HG03139 (cell line): ENCODE measurements around the gene TMEM128.
"Not testable (repeated sequence)": the region's sequence is repeated elsewhere in the genome, so short reads cannot be mapped to it uniquely, and the experiment has no call there.

Source experiments
- ATAC-seq: cut with Tn5 transposase; IDR thresholded peaks from one replicate; pipeline ENCODE4 v1.9.1; 2021; ENCODE audit not compliant: unreplicated experiment

The TMEM128 gene

DNA sequence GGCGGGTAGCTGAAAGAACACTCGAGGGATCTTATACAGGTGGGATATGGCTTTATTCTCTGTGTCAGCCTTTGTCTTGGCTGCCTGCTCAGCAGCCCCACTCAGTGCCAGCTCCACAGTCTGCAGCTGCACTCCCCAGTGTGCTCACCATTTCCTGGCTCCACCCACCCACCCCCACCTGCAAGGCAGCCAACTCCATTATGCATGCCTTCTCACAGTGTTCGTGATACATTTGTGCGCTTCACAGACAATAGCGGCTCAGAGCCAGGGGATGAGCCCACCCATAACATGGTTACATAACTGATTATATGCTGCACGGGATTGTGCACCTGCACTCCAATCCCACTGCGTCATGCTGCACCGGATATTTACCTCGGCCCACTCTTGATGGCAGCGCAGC lies 8.8 kb upstream of the TMEM128 start:
- ATAC-seq: no peak

DNA sequence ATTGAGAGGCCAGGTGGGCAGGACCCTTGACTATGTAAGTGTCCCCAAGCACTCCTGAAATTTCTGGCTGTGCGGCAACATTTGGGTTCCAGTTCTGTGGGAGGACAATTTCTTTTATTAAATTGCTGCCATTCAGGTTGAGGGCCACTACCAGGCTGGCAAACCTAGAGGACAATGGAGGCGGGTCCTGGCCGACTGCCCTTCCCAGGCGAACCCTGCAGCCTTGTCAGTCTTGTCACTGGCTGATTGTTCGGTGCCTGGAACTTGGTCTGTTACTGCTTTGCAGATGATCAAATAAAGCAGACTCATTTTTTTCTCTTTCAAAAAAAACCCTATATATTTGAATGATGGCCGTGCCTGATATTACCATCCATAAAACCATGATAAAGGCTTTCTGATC lies 6.6 kb upstream of the TMEM128 start:
- ATAC-seq: no peak

DNA sequence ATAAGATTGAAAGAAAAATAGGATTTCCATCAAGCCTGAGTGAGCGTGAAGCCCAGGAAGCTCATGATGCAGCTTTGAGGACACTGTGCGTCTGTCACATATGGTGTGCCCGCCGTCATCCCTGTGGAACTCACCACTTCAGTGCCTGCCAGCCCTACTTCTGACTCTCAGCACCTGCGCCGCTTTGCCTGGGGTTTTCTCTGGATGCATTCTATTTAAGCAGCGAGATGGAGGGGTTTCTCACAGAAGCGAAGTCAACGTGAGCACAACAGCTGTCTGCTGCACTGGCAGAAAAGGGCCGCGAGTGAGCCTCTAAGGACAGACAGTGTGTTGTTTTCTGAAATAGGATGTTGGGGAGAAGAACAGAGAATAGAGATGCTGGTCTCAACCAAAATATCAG lies 6.2 kb upstream of the TMEM128 start:
- no peak for ATAC-seq

DNA sequence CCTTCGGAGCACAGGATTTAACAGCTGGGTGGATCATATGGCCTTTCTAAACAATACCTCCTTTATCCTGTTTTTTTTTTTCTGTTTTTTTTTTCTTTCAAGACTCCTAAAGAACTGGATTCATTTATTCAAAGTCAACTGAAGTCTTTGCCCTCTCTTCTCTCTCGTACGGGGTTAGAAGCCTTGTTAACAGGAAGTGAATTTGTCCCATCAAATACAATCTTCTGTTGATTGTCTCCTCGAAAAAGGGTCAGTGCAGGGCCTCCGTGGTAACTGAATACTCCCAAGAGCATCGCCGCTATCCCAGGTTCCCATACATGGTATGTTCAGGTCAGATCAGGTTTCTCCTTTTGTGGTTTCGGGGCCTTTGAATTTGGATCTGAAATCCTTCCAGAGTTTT lies 1.8 kb upstream of the TMEM128 start:
- ATAC-seq: no peak

DNA sequence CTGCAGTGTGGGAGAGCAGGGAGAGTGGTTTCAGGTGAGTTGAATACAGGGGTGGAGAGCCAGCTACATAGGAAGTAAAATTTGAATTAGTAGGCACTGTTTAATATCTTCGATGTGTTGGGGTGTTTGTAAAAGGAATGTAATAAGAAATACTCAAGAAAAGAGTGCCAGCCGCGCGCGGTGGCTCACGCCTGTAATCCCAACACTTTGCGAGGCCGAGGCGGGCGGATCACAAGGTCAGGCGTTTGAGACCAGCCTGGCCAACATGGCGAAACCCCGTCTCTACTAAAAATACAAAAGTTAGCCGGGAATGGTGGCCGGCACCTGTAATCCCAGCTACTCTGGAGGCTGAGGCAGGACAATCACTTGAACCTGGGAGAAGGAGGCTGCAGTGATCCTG lies 1.3 kb upstream of the TMEM128 start:
- not testable (repeated sequence) for ATAC-seq

DNA sequence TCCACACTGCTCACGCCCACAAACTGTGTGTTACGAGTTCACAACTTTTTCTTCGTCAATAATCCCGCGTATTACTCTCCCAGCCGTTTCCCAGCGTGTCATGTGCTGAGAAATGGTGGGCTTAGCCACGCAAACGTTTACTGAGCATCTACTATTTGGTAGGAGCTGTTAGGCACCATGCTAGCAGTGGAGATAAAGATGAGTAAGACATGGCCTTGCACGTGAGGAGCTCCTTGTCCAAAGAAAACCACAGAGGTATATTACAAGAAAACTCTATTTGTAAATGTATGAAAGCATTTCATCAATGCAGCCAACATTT lies 821 bp upstream of the TMEM128 start:
- ATAC-seq: no peak

DNA sequence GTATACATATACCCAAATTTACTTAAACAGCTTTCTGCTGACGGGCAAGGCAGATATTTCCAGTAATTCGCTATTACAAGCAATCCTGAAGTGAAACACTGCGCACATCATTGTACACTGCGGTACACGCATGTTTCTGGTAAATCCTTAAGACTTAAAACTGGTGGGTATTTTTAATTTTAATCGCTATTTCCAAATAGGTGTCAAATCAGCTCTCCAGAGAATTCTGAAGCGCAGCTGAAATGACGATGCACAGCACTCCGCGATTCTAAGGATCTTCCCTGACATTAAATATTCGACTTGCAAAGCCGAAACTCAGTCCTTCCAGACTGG lies 361 bp downstream of the TMEM128 start:
- ATAC-seq: no peak

DNA sequence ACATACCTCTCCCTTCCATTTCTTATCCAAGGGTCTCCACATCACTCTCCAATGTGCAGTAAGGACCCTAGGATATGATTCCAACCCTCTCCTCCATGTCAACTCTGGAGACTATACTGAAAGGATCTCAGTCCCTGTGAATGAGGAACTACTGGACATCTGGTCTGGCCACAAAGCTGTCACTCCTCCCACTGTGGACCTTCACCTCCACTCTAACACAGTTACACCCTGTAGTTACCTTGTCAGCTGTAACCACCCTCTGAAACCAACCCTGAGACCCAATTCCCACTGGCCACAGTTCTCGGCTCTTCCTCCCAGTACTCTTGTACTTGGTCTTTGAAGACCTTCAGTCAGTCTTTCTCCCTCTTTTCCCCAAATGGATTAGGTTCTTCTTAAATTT lies 2.9 kb downstream of the TMEM128 start:
- no peak for ATAC-seq

DNA sequence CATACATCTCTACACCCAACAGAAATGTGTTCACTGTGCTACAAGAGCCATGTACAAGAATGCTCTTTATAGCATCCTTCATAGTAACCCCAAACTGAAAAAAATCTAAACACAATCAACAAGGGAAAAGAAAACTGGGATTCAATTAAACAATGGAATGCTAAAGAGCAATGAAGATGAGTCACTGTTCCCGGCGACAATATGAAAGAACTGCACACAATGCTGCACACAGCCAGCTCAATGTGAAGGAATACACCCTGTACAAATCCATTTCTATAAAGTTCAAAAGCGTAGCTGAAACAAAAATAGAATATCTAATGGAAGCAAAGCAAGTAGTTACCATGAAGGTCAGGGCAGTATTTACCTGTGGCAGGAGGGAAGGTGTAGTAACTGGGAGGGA lies 8.5 kb downstream of the TMEM128 start:
- not testable (repeated sequence) for ATAC-seq

DNA sequence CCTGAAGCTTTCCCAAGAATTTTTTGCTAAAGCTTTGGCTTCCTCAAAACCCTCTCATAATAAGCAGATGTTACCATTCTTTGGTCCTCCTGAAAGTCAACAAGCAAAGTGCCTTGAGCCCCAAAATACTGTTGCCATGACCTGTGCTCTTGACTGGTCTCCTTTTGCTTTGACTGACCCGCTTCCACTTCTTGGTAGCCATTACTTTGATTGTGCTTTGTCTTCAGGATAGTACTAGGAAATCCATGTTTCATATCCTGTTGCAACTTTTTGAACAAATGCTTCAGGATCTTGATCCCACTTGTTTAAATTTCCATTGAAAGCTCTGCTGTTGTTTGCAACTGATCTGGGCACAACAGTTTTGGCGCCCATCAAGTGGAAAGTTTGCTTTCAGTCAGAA lies 14.4 kb downstream of the TMEM128 start:
- ATAC-seq: no peak

DNA sequence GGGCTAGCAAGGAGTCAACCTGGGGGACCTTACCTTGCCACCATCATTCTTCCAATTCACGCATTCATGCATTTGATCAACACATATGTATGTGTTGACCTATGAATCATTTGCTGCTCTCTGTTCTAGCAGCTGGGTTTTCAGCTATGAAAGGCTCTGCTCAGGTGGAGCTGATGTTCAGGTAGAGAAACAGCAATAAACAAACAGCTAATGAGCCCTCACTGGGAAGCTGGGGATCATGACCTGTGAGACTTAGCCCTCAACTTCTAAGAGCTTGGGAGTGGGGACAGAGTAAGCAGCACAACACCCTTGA lies 19.7 kb downstream of the TMEM128 start:
- no peak for ATAC-seq

DNA sequence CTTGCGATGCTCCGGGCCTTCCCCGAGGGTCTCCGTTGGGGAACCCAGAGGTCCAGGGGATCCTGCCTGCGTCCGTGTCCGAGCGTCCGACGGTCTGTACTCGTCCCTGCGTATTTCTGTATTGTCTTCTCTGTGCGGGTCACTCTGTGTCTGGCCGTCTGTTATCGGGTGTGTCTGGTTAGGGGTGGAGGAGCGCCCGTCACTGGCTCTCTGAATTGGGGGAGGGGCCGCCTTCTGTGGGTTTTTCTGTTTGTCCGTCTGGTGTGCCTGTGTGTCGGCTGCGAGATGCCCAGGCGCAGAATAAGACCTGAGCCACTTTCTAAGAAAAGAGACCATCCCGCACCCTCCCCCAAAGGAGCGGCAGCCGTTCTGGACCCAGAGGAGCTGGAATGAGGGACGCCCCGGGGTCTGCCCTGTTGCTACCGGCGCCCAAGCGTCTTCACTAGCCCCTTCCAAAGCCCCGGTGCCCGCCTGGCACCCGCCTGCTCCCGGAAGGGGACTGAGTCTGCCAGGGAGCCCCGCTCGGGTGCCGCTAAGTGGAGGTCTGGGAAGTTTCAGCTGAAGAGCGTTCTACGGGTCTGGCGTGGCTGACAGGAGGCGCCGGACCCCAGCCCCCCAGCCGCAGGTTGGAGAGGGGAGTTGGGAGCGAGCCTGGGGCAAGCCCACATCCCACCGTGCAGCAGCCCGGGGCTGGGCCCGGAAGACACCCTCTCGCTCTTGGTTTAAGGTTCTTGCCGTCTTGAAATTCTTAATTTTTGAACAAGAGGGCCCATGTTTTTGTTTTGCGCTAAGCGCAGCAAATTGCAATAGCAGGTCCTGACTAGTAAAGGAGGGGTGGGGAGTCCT lies 20.3 kb downstream of the TMEM128 start:
- ATAC-seq: no peak

DNA sequence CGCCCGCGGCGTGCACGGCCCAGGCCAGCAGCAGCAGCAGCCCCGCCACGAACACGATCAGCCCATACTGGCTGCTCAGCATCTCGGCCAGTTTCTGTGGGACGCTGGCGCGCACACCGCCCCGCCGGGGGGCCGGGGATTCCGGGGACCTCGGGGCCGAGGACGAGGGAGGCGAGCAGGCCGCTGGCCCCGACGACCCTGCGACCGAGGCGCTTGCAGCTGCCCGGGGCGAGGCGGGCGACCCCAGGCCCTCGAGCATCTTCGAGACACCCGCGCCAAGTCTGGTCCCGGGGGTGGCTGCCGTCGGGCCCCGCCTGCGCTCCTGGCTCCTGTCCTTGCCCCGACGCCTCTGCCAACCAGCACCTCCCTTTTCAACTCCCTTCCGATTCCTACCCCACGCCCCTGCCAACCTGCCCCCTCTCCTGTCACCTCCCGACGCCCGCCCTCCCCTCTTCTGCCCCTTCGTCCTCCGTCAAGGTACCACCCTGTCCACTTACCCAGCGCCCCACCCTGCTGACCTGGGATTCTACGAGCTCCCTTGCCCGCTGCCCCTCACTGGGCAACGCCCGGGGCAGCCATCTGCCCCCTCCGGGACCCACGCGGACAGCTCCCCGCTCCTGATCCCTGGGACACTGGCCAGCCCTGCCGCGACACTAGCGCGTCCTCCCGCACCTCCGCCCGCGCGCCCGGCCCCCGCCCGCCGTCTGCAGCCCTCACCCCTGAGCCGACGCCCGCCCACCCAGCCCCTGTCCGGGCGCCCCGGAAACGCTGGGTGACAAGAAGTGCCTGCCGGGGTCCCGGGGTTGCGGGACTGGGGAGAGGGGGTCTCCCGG lies 21.2 kb downstream of the TMEM128 start, which contains the start of gene OTOP1:
Gene OTOP1 (minus strand): TSS at position 324 of the 833 bp plus-strand sequence. CDS start 65 bp downstream, at position 259.
- ATAC-seq: no peak

DNA sequence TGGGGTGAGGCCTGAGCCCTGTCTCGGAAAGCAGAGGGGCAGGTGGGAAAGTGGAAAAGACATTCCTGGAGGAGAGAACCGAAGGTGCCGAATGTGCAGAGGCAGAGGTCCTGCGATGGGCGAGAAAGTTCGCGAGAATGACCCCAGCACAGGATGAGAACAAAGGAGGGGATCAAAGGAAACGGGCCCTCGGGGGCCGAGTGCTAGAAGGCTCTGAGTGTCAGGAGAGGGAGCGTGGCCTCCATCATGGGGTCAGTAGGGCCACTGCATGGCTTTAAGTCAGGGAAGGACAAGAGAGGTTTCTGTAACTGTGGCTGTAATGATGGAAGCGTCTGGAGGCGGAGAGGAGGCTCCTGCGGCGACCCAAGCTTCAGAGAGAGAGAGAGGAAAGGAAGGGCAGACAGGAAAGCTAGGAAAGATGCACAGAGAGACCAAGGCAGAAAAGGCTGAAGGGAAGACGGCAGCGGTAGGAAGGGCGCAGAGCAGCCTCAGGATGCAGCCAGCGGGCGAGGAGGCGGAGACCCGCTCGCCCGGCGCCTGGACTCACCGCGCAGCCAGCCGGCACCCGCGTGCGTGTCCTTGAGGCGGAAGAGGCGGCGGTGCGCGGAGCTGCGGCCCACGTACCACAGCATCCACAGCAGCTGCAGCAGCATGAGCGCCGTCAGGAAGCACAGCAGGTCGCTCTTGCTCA lies 22.0 kb downstream of the TMEM128 start:
- ATAC-seq: no peak

DNA sequence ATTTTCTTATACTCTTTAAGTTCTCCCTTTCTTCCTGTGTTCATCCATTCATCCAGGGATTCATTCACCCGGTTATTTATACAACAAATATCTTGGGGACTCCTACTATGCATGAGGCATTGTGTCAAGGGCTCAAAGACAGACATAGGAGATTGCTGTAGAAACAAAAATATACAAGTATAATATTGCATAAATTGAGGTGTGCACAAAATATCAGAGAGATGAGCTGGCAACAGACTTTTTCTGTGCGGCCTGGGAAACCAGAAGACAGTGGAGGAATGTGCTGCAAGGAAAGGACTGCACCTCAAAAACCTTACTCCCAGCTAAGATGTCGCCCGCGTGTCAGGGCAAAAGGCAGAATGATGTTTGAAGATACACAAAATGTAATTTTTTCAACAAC lies 30.9 kb downstream of the TMEM128 start:
- ATAC-seq: no peak

DNA sequence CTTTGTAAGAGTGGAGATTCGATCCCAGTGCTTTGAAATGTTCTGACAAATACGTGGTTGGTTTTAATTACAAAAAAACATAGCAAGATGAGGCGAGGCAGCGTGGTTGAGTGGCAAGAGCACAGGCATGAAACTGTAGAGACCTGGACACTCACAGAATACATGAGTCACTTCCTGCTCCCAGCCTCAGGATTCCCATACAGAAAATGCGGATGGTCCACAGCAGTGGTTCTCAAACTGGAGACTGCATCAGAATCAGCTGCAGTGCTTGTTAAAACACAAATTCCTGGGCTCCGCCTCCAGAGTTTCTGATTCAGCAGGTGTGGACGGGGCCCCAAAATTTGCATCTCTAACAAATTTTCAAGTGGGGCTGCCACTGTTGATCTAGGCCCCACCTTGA lies 31.4 kb downstream of the TMEM128 start:
- ATAC-seq: no peak

DNA sequence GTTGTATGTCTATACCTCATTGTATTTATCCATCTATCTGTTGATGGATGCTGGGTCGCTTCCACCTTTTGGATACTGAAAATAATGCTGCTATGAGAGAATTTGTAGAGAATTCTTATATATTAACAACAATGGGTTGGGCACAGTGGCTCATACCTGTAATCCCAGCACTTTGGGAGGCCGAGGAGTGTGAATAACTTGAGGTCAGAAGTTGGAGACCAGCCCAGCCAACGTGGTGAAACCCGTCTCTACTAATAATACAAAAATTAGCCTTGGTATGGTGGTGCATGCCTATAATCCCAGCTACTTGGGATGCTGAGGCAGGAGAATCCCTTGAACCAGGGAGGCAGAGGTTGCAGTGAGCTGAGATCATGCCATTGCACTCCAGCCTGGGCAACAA lies 34.3 kb downstream of the TMEM128 start:
- not testable (repeated sequence) for ATAC-seq

DNA sequence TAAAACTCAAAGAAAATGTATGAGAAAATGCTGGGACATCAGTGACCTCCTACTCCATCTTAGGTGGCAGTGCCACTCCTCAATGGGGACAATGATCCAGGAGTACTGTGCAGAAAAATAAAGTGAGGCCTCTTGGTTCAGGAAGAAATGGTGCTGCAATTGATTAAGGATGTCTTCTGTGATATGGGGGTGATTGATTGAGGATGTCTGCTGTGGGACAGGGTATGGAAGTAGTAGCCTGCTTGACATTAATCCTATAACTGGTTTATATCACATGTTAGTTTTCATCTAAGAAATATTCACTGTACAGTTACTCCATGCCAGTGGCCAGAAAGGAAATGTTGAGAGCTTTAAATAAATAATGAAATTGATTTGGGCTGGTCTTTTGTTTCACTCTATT lies 41.8 kb downstream of the TMEM128 start:
- no peak for ATAC-seq

DNA sequence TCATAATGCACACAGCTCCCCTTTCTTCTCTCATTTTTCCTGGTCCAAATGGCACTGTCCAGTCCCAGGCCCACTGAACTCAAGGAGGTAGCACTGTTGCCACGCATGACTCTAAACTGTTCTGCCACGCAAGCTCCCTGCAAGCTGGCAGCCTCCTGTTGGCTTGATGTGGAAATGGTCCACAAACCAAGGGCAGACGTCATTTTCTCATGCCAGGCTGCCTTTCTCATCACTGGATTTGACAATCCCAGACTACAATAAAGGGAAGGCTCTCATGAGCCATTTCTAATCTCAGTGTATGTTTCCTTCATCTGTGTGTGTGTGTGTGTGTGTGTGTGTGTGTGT lies 43.6 kb downstream of the TMEM128 start:
- ATAC-seq: no peak

DNA sequence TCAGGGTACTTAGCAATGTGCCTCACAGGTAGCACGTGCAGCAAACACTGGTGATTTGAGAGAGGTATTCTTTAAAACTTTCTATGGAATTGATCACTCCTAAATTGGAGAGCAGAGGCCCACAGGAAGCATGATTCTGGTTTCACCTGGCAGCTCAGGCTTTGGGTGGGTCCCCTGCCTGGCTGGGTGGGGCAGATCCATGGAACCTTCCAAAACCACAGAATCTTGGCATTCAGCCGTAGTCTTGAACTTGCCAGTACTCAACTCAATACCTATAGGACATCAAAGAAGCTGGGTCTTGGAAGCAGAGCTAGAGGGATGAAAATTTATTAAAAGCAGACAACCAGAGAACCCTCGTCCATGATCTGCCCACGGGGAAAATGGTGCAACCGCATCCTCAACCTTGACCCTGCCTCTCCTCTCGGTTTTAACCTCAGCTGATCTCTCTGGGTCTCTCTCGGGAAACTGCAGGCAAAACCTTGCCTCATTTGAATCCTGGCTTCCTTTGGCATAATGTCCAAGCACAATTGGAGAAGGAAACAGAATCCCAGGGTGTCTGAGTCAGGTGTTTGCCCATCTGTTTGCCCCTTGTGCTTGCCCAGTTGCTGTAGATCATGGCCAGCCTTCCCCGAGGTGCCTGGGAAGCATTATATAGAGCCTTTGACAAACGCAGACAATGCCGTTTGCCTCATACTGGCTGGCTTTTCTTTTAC lies 44.2 kb downstream of the TMEM128 start:
- no peak for ATAC-seq

DNA sequence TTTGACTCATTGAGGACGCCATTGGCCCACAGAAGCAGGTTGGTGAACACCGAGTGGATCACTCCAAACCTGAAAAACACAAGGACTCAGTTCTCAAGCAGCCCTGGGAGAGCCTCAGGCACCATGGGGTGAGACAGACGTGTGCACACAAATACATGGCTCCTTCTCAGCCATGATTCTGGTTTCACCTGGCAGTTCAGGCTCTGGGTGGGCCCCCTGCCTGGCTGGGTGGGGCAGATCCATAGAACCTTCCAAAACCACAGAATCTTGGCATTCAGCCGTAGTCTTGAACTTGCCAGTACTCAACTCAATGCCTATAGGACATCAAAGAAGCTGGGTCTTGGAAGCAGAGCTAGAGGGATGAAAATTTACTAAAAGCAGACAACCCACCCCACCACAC lies 45.5 kb downstream of the TMEM128 start:
- ATAC-seq: no peak

DNA sequence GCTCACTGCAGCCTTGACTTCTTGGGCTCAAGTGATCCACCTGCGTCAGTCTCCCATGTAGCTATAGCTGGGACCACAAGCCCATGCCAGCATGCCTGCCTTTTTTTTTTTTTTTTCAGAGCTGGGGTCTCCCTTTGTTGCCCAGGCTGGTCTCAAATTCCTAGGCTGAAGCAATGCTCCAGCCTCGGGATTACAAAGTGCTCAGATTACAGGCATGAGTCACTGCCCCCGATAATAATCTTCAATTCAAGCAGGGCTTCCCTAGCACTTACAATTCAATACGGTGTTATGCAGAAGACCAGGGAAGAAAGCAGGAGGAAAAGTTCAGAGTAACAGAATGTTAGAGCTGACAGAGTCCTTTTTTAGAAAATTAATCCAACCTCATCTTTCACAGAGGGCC lies 47.4 kb downstream of the TMEM128 start:
- no peak for ATAC-seq
